ENCODE measurements around the gene CTIF.

Gene CTIF

DNA sequence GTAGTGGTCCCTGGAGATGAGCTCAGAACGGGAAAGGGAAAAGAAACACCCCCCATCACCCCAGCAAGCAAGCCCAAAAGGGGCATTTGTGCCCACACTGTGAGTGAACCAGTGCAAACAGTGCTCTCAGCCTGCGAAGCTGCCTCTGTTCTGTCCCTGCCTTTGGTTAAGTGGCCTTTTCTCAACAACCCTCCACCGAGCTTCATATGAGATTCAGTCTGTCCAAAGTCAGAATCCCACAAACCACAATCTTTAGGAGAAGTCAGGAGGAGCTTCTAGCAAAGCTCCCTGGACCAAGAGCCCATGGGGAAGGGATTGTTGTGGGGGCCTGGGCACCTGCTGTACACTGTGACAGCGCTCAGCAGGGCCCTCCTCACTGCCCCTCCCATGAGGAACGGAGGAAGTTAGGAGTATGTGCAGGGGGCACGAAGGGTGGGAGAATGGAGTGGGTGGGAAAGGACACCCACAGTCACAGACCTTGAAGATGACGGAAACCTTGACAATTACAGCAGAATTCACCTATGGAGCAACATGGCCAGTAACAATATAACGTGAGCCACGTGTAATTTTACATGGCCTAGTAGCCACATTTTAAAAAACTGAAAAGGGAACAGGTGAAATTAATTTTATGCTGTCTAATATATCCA lies 292.4 kb downstream of the CTIF start:
- Histone ChIP-seq H3K27me3 (peaks cover 43% of the 10 kb centered on the region), H3K4me1 (ENCODE audit: control insufficient read depth in 1 of 2, insufficient read depth in 1 of 2, low read depth in 1 of 2, low read length in 1 of 2) (peaks cover 0 to 21% of the 10 kb centered on the region in 2 experiments), H3K4me3 (ENCODE audit: low read depth in 1 of 2, low read length in 1 of 2) (no peak overlapping the region)

GRCh38 chr18:48831802-48832201 lies 293.0 kb downstream of the CTIF start:
- H3K27me3 ChIP-seq, result peaks cover 43% of the 10 kb centered on the region
- no peaks in the 10 kb centered on the region for H3K36me3 ChIP-seq
- no peak overlapping the region for H3K4me3 ChIP-seq (ENCODE audit: low read depth in 1 of 2, low read length in 1 of 2)
- H3K9me3 ChIP-seq, result no peaks in the 10 kb centered on the region
- H3K27ac ChIP-seq, result no peak overlapping the region
- peaks cover 0 to 21% of the 10 kb centered on the region in 2 experiments for H3K4me1 ChIP-seq (ENCODE audit: control insufficient read depth in 1 of 2, insufficient read depth in 1 of 2, low read depth in 1 of 2, low read length in 1 of 2)
- TF ChIP-seq, protein P1, sequence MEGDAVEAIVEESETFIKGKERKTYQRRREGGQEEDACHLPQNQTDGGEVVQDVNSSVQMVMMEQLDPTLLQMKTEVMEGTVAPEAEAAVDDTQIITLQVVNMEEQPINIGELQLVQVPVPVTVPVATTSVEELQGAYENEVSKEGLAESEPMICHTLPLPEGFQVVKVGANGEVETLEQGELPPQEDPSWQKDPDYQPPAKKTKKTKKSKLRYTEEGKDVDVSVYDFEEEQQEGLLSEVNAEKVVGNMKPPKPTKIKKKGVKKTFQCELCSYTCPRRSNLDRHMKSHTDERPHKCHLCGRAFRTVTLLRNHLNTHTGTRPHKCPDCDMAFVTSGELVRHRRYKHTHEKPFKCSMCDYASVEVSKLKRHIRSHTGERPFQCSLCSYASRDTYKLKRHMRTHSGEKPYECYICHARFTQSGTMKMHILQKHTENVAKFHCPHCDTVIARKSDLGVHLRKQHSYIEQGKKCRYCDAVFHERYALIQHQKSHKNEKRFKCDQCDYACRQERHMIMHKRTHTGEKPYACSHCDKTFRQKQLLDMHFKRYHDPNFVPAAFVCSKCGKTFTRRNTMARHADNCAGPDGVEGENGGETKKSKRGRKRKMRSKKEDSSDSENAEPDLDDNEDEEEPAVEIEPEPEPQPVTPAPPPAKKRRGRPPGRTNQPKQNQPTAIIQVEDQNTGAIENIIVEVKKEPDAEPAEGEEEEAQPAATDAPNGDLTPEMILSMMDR (IDR thresholded peaks at IDR 0.05), result no peak

More for the DNA sequence above, 292.4 kb downstream of the CTIF start:
- Histone ChIP-seq H3K36me3 (no peaks in the 10 kb centered on the region), H3K9me3 (no peaks in the 10 kb centered on the region), H3K27ac (no peak overlapping the region)
- TF ChIP-seq, protein P1 (IDR thresholded peaks at IDR 0.05), result no peak

DNA sequence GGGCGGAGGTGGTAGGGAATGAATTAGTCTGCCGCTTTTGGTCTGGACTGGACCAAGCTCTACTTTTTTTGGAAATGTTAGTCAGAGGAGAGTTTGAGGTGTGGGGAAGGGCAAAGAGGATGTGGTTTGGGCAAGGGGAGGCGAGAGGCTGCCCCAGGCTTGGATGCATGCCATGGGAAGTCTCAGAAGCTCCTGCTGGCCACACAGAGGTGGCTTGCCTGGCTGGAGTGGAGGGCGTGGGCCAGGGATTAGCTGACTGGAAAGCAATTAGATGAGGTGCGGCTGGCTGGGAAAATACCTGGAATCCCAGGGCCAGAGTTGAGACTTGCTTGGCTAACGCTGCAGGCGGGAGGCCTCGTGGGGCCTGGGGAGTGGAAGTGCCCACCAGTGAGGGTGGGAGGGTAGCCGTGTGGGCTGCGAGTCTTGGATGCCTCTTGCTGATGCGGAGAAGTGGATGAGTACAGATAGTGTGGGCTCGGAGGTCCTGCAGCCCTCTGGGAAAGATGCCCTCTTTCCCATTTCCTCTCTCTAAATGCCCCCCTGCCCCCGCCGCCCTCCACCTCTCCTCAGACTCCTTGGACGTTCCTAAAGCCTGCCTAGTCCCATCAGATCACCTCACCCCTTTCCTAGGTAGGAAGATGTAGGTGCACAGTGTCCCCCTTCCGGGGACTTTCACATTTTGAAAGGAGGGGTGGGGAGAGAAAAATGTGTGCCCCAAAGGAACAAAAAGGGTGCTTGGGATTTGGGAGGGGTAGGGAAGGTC lies 294.3 kb downstream of the CTIF start:
- Histone ChIP-seq H3K9me3 (no peaks in the 10 kb centered on the region), H3K27me3 (peaks cover 32% of the 10 kb centered on the region), H3K4me3 (ENCODE audit: low read depth in 1 of 2, low read length in 1 of 2) (no peak overlapping the region), H3K4me1 (ENCODE audit: control insufficient read depth in 1 of 2, insufficient read depth in 1 of 2, low read depth in 1 of 2, low read length in 1 of 2) (peaks cover 0 to 21% of the 10 kb centered on the region in 2 experiments), H3K36me3 (no peaks in the 10 kb centered on the region), H3K27ac (no peak overlapping the region)
- TF ChIP-seq, protein P1 (IDR thresholded peaks at IDR 0.05), result no peak

DNA sequence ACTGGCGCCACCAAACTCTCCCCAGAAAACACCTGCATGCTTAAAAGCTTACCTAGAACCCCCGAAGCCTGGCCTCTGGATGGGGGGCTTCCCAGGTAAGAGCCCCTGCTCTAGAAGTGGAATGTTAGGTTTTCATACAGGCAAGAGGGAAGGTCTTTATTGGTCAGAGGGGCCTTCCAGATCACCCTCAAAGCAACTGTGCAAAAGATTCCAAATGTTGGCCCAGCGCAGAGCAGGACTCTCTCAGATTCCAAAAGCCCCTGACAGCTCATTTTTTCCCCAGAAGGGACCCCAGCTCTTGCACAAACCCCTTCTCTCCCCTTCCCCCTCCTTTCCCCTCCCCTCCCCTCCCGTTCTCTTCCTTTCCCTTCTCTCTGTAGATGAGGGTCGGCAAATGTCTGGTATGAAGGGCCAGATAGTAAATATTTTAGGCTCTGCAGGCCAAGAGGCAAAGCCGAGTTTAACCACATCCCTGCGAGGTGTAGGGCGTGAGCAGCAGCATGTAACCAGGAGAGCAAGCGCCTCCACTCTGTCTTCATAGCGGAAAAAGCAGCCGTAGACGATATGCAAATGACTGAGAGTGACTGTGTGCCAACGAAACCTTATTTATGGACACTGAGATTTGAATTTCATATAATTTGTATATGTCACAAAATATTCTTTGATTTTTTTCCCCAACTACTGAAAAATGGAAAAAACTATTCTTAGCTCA lies 295.0 kb downstream of the CTIF start:
- TF ChIP-seq, protein P1 (IDR thresholded peaks at IDR 0.05), result no peak
- H3K9me3 ChIP-seq, result no peaks in the 10 kb centered on the region
- peaks cover 28% of the 10 kb centered on the region for H3K27me3 ChIP-seq
- no peaks in the 10 kb centered on the region for H3K36me3 ChIP-seq
- H3K27ac ChIP-seq, result no peak overlapping the region
- H3K4me3 ChIP-seq (ENCODE audit: low read depth in 1 of 2, low read length in 1 of 2), result no peak overlapping the region
- H3K4me1 ChIP-seq (ENCODE audit: control insufficient read depth in 1 of 2, insufficient read depth in 1 of 2, low read depth in 1 of 2, low read length in 1 of 2), result peaks cover 0 to 21% of the 10 kb centered on the region in 2 experiments

GRCh38 chr18:48834413-48835031 lies 295.7 kb downstream of the CTIF start:
- Histone ChIP-seq H3K4me1 (ENCODE audit: control insufficient read depth in 1 of 2, insufficient read depth in 1 of 2, low read depth in 1 of 2, low read length in 1 of 2) (peaks cover 0 to 21% of the 10 kb centered on the region in 2 experiments), H3K9me3 (no peaks in the 10 kb centered on the region), H3K4me3 (ENCODE audit: low read depth in 1 of 2, low read length in 1 of 2) (no peak overlapping the region), H3K27me3 (peaks cover 27% of the 10 kb centered on the region), H3K27ac (no peak overlapping the region), H3K36me3 (no peaks in the 10 kb centered on the region)
- TF ChIP-seq, protein P1 (IDR thresholded peaks at IDR 0.05), result no peak
